ENCODE measurements around the gene SRSF8.
A peak's percentile ranks its signal among the peaks of the same experiment; 100 is the strongest.

Gene SRSF8

DNA sequence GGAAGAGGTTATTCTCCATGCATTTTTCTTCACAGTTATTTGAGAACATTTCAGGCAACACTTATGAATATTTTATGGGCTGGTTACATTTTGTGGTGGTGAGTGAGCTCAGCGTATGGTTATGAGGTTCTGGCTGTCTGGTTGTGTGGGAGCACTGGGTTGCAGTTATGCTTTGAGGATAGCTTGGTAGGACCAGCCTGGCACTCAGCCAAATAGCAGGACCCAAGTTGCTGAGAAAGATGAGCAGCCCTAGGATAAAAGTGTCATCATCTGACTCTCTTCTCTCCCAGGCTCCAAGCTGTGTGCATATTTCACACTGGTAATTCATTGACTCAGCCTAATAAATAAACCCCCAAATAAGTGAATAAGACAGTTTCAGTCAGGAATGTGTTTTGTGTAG, 8.1 kb upstream of the SRSF8 start:
- H3K27ac ChIP-seq = no peak overlapping the region
- TF ChIP-seq, protein P1, sequence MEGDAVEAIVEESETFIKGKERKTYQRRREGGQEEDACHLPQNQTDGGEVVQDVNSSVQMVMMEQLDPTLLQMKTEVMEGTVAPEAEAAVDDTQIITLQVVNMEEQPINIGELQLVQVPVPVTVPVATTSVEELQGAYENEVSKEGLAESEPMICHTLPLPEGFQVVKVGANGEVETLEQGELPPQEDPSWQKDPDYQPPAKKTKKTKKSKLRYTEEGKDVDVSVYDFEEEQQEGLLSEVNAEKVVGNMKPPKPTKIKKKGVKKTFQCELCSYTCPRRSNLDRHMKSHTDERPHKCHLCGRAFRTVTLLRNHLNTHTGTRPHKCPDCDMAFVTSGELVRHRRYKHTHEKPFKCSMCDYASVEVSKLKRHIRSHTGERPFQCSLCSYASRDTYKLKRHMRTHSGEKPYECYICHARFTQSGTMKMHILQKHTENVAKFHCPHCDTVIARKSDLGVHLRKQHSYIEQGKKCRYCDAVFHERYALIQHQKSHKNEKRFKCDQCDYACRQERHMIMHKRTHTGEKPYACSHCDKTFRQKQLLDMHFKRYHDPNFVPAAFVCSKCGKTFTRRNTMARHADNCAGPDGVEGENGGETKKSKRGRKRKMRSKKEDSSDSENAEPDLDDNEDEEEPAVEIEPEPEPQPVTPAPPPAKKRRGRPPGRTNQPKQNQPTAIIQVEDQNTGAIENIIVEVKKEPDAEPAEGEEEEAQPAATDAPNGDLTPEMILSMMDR (conservative IDR thresholded peaks at IDR 0.05) = no peak
- no peak for TF ChIP-seq ZFX (IDR thresholded peaks at IDR 0.05)

DNA sequence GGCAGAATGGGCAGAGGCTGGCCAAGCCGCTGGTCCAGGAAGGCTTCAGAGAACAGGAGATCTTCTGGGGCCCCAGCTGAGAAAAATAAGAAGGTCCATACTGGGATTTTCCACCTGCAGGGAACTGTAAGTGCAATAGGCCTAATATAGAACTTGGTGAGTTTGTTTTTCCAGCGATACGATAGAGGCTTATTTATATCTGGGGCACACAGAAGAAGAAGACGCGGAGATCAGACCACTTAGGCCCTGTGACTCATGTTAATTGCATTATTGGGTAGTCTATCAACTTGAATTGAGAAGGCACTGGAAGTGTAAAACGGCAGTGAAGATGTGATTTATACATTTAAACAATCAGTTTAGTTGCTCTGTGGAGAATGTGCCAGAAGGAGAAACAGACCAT, 7.7 kb upstream of the SRSF8 start:
- TF ChIP-seq, protein P1 (conservative IDR thresholded peaks at IDR 0.05) = no peak
- no peak for TF ChIP-seq ZFX (IDR thresholded peaks at IDR 0.05)
- no peak overlapping the region for H3K27ac ChIP-seq

DNA sequence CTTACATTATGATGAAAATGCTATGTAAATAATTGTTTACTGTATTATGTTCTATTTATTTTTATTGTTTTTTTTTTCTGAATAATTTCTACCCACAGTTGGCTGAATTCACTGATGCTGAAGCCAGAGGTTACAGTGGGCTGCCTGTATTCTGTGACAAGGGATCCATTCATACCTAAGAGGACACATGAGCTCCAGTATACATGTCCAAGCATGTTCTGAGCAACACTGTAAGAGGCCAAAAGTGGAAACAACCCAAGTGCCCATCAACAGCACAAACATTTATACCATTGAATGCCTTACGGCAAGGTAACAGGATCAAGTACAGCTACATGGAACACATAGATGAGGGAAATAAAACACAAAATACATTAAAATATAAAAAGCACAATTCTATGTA, 1.4 kb upstream of the SRSF8 start:
- TF ChIP-seq, protein P1 (conservative IDR thresholded peaks at IDR 0.05) = no peak
- no peak for TF ChIP-seq ZFX (IDR thresholded peaks at IDR 0.05)
- H3K27ac ChIP-seq = no peak overlapping the region

DNA sequence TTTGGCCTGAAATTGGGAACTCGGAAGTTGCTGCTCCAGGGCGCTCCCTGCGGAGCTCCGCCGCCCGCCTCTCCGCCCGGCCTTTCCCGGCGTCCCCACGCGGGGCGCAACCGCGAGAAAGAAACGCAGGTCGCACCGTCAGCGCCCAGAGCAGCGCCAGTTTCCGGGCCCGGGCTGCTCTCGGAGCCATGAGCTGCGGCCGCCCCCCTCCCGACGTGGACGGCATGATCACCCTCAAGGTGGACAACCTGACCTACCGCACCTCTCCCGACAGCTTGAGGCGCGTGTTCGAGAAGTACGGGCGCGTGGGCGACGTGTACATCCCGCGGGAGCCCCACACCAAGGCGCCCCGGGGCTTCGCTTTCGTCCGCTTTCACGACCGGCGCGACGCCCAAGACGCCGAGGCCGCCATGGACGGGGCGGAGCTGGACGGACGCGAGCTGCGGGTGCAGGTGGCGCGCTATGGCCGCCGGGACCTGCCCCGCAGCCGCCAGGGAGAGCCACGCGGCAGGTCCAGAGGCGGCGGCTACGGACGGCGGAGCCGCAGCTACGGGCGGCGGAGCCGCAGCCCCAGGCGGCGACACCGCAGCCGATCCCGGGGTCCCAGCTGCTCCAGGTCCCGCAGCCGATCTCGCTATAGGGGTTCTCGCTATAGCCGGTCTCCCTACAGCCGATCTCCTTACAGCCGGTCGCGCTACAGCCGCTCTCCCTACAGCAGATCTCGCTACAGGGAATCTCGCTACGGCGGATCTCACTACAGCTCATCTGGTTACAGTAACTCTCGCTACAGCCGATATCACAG, 521 bp downstream of the SRSF8 start:
- H3K27ac ChIP-seq = peak overlapping the region; percentile 88
- peak; percentile 44 for TF ChIP-seq ZFX (IDR thresholded peaks at IDR 0.05)
- TF ChIP-seq, protein P1 (conservative IDR thresholded peaks at IDR 0.05) = peak; percentile 74

DNA sequence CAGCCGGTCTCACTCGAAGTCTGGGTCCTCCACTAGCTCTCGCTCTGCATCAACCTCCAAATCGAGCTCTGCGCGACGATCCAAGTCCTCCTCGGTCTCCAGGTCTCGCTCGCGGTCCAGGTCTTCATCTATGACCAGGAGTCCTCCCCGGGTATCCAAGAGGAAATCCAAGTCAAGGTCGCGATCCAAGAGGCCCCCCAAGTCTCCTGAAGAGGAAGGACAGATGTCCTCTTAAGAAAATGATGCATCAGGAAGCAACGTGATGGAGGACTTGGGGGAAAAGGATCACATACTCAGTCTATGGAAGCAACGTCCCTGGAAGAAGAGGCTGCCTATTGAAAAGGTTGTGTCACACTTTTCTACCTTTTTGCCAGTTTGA, 1.1 kb downstream of the SRSF8 start:
- TF ChIP-seq, protein P1 (conservative IDR thresholded peaks at IDR 0.05) = no peak
- no peak for TF ChIP-seq ZFX (IDR thresholded peaks at IDR 0.05)
- peak overlapping the region; percentile 88 for H3K27ac ChIP-seq

DNA sequence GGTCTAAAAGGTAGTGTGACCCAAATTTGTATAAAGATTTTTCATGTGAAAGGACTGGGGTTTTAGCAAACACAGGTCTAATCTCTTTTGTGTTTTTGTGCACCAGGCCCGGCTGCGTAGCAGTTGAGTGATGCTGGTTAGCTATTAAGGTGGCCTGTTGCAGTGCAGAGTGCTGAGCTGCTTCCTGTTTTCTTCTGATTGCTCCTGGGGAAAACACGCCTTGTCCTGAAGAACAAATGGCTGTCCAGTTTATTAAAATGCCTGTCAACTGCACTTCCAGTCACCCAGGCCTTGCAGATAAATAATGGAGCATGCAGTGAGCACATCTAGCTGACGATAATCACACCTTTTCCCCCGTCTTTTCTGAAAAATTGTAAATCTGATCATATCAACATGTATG, 1.8 kb downstream of the SRSF8 start:
- TF ChIP-seq, protein P1 (conservative IDR thresholded peaks at IDR 0.05) = no peak
- peak; percentile 35 for TF ChIP-seq ZFX (IDR thresholded peaks at IDR 0.05)
- H3K27ac ChIP-seq = peak overlapping the region; percentile 88; the same call in 1 of the 2 replicates

DNA sequence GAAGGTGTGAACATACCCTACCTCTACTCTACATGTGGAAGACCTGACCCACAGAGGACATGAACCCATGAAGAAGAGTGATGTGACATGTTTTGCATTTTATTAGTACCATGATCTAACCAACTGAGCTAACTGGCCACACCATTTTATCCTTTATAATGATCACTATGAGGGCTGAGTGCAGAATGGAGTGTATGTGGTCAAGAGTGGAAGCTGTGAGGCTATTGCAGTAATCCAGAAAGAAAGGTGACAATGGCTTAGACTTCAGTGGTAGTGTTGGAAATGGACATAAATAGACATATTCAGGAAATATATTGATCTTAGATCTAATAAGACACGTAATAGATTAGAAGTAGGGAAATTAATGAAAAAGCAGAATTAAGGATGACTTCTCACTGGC, 3.8 kb downstream of the SRSF8 start:
- TF ChIP-seq, protein P1 (conservative IDR thresholded peaks at IDR 0.05) = no peak
- TF ChIP-seq ZFX (IDR thresholded peaks at IDR 0.05) = no peak
- no peak overlapping the region for H3K27ac ChIP-seq
